Smooth muscle cell of trachea (primary cell): ENCODE data around the gene USP17L28. TPM values are rescaled to one million over a fixed set of nuclear protein-coding genes. Genes with fewer than 3 reads are reported as not detected.

Experiments used
- total RNA-seq: library from RNA; depleted of rRNA; stranded (reverse); fragments of >200 nt; gene quantifications from 2 replicates; pipeline ENCODE4 v1.2.1, GENCODE V29; 2014

The USP17L28 gene, protein sequence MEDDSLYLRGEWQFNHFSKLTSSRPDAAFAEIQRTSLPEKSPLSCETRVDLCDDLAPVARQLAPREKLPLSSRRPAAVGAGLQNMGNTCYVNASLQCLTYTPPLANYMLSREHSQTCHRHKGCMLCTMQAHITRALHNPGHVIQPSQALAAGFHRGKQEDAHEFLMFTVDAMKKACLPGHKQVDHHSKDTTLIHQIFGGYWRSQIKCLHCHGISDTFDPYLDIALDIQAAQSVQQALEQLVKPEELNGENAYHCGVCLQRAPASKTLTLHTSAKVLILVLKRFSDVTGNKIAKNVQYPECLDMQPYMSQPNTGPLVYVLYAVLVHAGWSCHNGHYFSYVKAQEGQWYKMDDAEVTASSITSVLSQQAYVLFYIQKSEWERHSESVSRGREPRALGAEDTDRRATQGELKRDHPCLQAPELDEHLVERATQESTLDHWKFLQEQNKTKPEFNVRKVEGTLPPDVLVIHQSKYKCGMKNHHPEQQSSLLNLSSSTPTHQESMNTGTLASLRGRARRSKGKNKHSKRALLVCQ
- not detected in 2 replicates for total RNA-seq

DNA sequence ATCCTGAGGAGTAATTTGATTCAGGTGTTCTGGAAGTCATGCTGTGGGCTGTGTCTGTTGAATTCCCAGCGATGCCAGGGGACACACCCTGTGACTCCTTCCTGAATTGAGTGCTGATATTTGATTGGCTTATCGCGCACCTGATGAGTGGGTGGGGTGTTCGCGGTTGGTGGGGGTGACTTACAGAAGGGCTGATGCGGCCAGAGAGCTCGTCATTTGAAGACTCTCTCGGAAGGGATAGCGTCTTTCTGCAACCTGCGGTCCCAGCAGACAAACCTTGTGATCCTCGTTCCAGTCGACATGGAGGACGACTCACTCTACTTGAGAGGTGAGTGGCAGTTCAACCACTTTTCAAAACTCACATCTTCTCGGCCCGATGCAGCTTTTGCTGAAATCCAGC, at the start of gene USP17L28:
Gene USP17L28, plus strand, starts transcription at position 301 of the 400 bp plus-strand sequence. Its CDS starts 0 bp downstream, at position 301.

DNA sequence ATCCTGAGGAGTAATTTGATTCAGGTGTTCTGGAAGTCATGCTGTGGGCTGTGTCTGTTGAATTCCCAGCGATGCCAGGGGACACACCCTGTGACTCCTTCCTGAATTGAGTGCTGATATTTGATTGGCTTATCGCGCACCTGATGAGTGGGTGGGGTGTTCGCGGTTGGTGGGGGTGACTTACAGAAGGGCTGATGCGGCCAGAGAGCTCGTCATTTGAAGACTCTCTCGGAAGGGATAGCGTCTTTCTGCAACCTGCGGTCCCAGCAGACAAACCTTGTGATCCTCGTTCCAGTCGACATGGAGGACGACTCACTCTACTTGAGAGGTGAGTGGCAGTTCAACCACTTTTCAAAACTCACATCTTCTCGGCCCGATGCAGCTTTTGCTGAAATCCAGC, 23.8 kb upstream of the USP17L28 start, which contains the start of gene USP17L24:
Gene USP17L24, plus strand, starts transcription at position 301 of the 400 bp plus-strand sequence. Its CDS starts 0 bp downstream, at position 301.

DNA sequence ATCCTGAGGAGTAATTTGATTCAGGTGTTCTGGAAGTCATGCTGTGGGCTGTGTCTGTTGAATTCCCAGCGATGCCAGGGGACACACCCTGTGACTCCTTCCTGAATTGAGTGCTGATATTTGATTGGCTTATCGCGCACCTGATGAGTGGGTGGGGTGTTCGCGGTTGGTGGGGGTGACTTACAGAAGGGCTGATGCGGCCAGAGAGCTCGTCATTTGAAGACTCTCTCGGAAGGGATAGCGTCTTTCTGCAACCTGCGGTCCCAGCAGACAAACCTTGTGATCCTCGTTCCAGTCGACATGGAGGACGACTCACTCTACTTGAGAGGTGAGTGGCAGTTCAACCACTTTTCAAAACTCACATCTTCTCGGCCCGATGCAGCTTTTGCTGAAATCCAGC, 19.1 kb upstream of the USP17L28 start, which contains the start of gene USP17L25:
Gene USP17L25, plus strand, starts transcription at position 301 of the 400 bp plus-strand sequence. Its CDS starts 0 bp downstream, at position 301.

DNA sequence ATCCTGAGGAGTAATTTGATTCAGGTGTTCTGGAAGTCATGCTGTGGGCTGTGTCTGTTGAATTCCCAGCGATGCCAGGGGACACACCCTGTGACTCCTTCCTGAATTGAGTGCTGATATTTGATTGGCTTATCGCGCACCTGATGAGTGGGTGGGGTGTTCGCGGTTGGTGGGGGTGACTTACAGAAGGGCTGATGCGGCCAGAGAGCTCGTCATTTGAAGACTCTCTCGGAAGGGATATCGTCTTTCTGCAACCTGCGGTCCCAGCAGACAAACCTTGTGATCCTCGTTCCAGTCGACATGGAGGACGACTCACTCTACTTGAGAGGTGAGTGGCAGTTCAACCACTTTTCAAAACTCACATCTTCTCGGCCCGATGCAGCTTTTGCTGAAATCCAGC, 14.3 kb upstream of the USP17L28 start, which contains the start of gene USP17L26:
Gene USP17L26, plus strand, starts transcription at position 301 of the 400 bp plus-strand sequence. Its CDS starts 0 bp downstream, at position 301.

DNA sequence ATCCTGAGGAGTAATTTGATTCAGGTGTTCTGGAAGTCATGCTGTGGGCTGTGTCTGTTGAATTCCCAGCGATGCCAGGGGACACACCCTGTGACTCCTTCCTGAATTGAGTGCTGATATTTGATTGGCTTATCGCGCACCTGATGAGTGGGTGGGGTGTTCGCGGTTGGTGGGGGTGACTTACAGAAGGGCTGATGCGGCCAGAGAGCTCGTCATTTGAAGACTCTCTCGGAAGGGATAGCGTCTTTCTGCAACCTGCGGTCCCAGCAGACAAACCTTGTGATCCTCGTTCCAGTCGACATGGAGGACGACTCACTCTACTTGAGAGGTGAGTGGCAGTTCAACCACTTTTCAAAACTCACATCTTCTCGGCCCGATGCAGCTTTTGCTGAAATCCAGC, 9.6 kb upstream of the USP17L28 start, which contains the start of gene USP17L5:
Gene USP17L5, plus strand, starts transcription at position 301 of the 400 bp plus-strand sequence. Its CDS starts 0 bp downstream, at position 301.

DNA sequence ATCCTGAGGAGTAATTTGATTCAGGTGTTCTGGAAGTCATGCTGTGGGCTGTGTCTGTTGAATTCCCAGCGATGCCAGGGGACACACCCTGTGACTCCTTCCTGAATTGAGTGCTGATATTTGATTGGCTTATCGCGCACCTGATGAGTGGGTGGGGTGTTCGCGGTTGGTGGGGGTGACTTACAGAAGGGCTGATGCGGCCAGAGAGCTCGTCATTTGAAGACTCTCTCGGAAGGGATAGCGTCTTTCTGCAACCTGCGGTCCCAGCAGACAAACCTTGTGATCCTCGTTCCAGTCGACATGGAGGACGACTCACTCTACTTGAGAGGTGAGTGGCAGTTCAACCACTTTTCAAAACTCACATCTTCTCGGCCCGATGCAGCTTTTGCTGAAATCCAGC, 4.8 kb upstream of the USP17L28 start, which contains the start of gene USP17L27:
Gene USP17L27, plus strand, starts transcription at position 301 of the 400 bp plus-strand sequence. Its CDS starts 0 bp downstream, at position 301.

DNA sequence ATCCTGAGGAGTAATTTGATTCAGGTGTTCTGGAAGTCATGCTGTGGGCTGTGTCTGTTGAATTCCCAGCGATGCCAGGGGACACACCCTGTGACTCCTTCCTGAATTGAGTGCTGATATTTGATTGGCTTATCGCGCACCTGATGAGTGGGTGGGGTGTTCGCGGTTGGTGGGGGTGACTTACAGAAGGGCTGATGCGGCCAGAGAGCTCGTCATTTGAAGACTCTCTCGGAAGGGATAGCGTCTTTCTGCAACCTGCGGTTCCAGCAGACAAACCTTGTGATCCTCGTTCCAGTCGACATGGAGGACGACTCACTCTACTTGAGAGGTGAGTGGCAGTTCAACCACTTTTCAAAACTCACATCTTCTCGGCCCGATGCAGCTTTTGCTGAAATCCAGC, 4.6 kb downstream of the USP17L28 start, which contains the start of gene USP17L29:
Gene USP17L29, plus strand, starts transcription at position 301 of the 400 bp plus-strand sequence. Its CDS starts 0 bp downstream, at position 301.

DNA sequence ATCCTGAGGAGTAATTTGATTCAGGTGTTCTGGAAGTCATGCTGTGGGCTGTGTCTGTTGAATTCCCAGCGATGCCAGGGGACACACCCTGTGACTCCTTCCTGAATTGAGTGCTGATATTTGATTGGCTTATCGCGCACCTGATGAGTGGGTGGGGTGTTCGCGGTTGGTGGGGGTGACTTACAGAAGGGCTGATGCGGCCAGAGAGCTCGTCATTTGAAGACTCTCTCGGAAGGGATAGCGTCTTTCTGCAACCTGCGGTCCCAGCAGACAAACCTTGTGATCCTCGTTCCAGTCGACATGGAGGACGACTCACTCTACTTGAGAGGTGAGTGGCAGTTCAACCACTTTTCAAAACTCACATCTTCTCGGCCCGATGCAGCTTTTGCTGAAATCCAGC, 14.1 kb downstream of the USP17L28 start, which contains the start of gene USP17L30:
Gene USP17L30, plus strand, starts transcription at position 301 of the 400 bp plus-strand sequence. Its CDS starts 0 bp downstream, at position 301.

Other genes starting within 250 kb of the USP17L28 start
- not detected in 2 replicates for gene FAM90A26, start 178.5 kb upstream of the USP17L28 start, total RNA-seq
- gene USP17L10, start 138.2 kb upstream of the USP17L28 start, total RNA-seq: not detected in 2 replicates
- gene USP17L11, start 133.5 kb upstream of the USP17L28 start, total RNA-seq: not detected in 2 replicates
- not detected in 2 replicates for gene USP17L12, start 128.7 kb upstream of the USP17L28 start, total RNA-seq
- not detected in 2 replicates for gene USP17L13, start 124.0 kb upstream of the USP17L28 start, total RNA-seq
- not detected in 2 replicates for gene USP17L15, start 114.5 kb upstream of the USP17L28 start, total RNA-seq
- not detected in 2 replicates for gene USP17L17, start 105.0 kb upstream of the USP17L28 start, total RNA-seq
- not detected in 2 replicates for gene USP17L18, start 100.3 kb upstream of the USP17L28 start, total RNA-seq
- not detected in 2 replicates for gene USP17L19, start 95.5 kb upstream of the USP17L28 start, total RNA-seq
- gene USP17L20, start 90.8 kb upstream of the USP17L28 start, total RNA-seq: not detected in 2 replicates
- gene USP17L21, start 86.0 kb upstream of the USP17L28 start, total RNA-seq: not detected in 2 replicates
- gene USP17L22, start 81.3 kb upstream of the USP17L28 start, total RNA-seq: not detected in 2 replicates
- not detected in 2 replicates for gene USP17L24, start 23.7 kb upstream of the USP17L28 start, total RNA-seq
- gene USP17L25, start 19.0 kb upstream of the USP17L28 start, total RNA-seq: not detected in 2 replicates
- gene USP17L26, start 14.2 kb upstream of the USP17L28 start, total RNA-seq: not detected in 2 replicates
- not detected in 2 replicates for gene USP17L5, start 9.5 kb upstream of the USP17L28 start, total RNA-seq
- not detected in 2 replicates for gene USP17L27, start 4.7 kb upstream of the USP17L28 start, total RNA-seq
- not detected in 2 replicates for gene USP17L29, start 4.7 kb downstream of the USP17L28 start, total RNA-seq
- not detected in 2 replicates for gene USP17L30, start 14.2 kb downstream of the USP17L28 start, total RNA-seq
- not detected in 2 replicates for gene DEFB131A, start 95.5 kb downstream of the USP17L28 start, total RNA-seq